Stimulated activated naive B cell treated with anti-CD40 and anti-IgM and Interleukin-4, amounts not matched to agents 10 μg/mL and 1 μg/mL and 100 μg/mL, for 72 hours (primary cell): Measurements from ENCODE around the gene MAP3K2.

ENCODE experiments used
- ATAC-seq, 2 donors: fragments of 150-1000 bp; cut with Tn5 transposase; replicated peaks; 2 replicates each; pipeline ENCODE4 v1.10.0; 2021; ENCODE audit warnings: moderate library complexity in 1 of 2
- DNase-seq: peaks from one replicate; pipeline ENCODE4 v3.0.0; 2021
- H3K27ac Mint-ChIP-seq: one replicate; pipeline ENCODE4 v1.8.0; 2022; ENCODE audit warnings: mild to moderate bottlenecking, mixed read lengths
- H3K27me3 Mint-ChIP-seq, 2 donors: one replicate each; pipeline ENCODE4 v1.8.0; 2022; ENCODE audit warnings: mixed read lengths in 2 of 2
- H3K36me3 Mint-ChIP-seq, 2 donors: one replicate each; pipeline ENCODE4 v1.8.0; 2022; ENCODE audit warnings: mixed read lengths in 2 of 2, mild to moderate bottlenecking in 1 of 2
- H3K4me1 Mint-ChIP-seq, 2 donors: one replicate each; pipeline ENCODE4 v1.8.0; 2022; ENCODE audit warnings: mixed read lengths in 2 of 2, mild to moderate bottlenecking in 1 of 2
- H3K4me3 Mint-ChIP-seq, 2 donors: one replicate each; pipeline ENCODE4 v1.8.0; 2022; ENCODE audit warnings: mild to moderate bottlenecking in 2 of 2, mixed read lengths in 2 of 2, moderate library complexity in 1 of 2
- H3K9me3 Mint-ChIP-seq, 2 donors: one replicate each; pipeline ENCODE4 v1.8.0; 2022; ENCODE audit warnings: mixed read lengths in 2 of 2, mild to moderate bottlenecking in 1 of 2

Gene MAP3K2

GRCh38 chr2:127389778-127390435 lies 2.1 kb upstream of the MAP3K2 start:
- peaks cover 7 to 28% of the 10 kb centered on the region in 2 donors for H3K36me3 Mint-ChIP-seq
- peak overlapping the region; percentile 75 to 79 for H3K4me3 Mint-ChIP-seq
- H3K4me1 Mint-ChIP-seq, result peaks cover 45 to 75% of the 10 kb centered on the region in 2 donors
- ATAC-seq (peak; percentile 33 to 38), DNase-seq (peak; percentile 37)
- peaks cover 4 to 5% of the 10 kb centered on the region in 2 donors for H3K9me3 Mint-ChIP-seq
- H3K27ac Mint-ChIP-seq, result peak overlapping the region; percentile 99
- no peaks in the 10 kb centered on the region for H3K27me3 Mint-ChIP-seq

- Mint-ChIP-seq H3K27me3 (no peaks in the 10 kb centered on the region), H3K27ac (peak overlapping the region; percentile 99), H3K9me3 (peaks cover 3 to 4% of the 10 kb centered on the region in 2 donors), H3K4me1 (peaks cover 49 to 85% of the 10 kb centered on the region in 2 donors), H3K4me3 (peak overlapping the region; percentile 90 to 92), H3K36me3 (peaks cover 8 to 28% of the 10 kb centered on the region in 2 donors)
- ATAC-seq (peak; percentile 8 to 39), DNase-seq (no peak)
These were observed 819 bp upstream of the MAP3K2 start for GRCh38 chr2:127388423-127389164.

- peak; percentile 74 for DNase-seq
- Mint-ChIP-seq H3K27me3 (no peaks in the 10 kb centered on the region), H3K4me1 (peaks cover 50 to 81% of the 10 kb centered on the region in 2 donors)
These were observed 766 bp downstream of the MAP3K2 start for GRCh38 chr2:127386764-127387654.

DNA sequence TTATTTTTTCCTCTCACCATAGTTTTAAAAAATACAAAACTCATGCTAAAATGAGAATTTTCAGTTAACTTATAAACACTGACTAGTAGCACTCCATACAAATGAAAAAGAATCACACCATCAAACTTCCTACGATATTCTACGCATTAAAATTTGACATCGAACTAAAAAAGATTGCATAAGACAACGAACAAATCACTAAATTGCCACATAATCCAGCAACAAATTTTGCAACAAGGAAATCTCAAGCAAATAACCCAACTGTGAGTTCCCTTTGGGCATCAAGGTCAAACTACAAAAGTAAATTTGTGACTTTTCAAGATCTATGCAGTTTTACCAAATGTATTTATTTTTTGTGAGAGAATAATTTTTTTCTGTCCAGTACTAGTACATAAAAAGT lies 1.5 kb downstream of the MAP3K2 start:
- Mint-ChIP-seq H3K27me3 (no peaks in the 10 kb centered on the region), H3K9me3 (peaks cover 0 to 4% of the 10 kb centered on the region in 2 donors), H3K27ac (no peak overlapping the region), H3K36me3 (peaks cover 8 to 29% of the 10 kb centered on the region in 2 donors), H3K4me3 (peak overlapping the region; percentile 39 to 90), H3K4me1 (peaks cover 49 to 78% of the 10 kb centered on the region in 2 donors)
- no peak for DNase-seq
- no peak for ATAC-seq

More at GRCh38 chr2:127386764-127387654, 766 bp downstream of the MAP3K2 start:
- ATAC-seq, result peak; percentile 78 to 82
- Mint-ChIP-seq H3K27ac (peak overlapping the region; percentile 97), H3K9me3 (peaks cover 0 to 4% of the 10 kb centered on the region in 2 donors), H3K36me3 (peaks cover 8 to 29% of the 10 kb centered on the region in 2 donors), H3K4me3 (peak overlapping the region; percentile 89 to 90)

GRCh38 chr2:127384529-127384928 lies 3.2 kb downstream of the MAP3K2 start:
- H3K4me3 Mint-ChIP-seq, result no peak overlapping the region
- no peak for ATAC-seq
- H3K27ac Mint-ChIP-seq, result no peak overlapping the region
- H3K9me3 Mint-ChIP-seq, result no peaks in the 10 kb centered on the region
- DNase-seq, result no peak
- peaks cover 5 to 25% of the 10 kb centered on the region in 2 donors for H3K36me3 Mint-ChIP-seq
- no peaks in the 10 kb centered on the region for H3K27me3 Mint-ChIP-seq
- peaks cover 40 to 76% of the 10 kb centered on the region in 2 donors for H3K4me1 Mint-ChIP-seq

- Mint-ChIP-seq H3K9me3 (no peaks in the 10 kb centered on the region), H3K4me1 (peaks cover 30 to 64% of the 10 kb centered on the region in 2 donors), H3K36me3 (peaks cover 5 to 30% of the 10 kb centered on the region in 2 donors), H3K27ac (no peak overlapping the region), H3K27me3 (no peaks in the 10 kb centered on the region), H3K4me3 (no peak overlapping the region)
- DNase-seq (no peak), ATAC-seq (no peak)
These were observed 4.9 kb downstream of the MAP3K2 start for GRCh38 chr2:127382831-127383230.

- ATAC-seq, result no peak
- no peak for DNase-seq
- H3K36me3 Mint-ChIP-seq, result peaks cover 4 to 25% of the 10 kb centered on the region in 2 donors
- no peaks in the 10 kb centered on the region for H3K9me3 Mint-ChIP-seq
- no peak overlapping the region for H3K27ac Mint-ChIP-seq
- H3K27me3 Mint-ChIP-seq, result no peaks in the 10 kb centered on the region
- peaks cover 29 to 66% of the 10 kb centered on the region in 2 donors for H3K4me1 Mint-ChIP-seq
- no peak overlapping the region for H3K4me3 Mint-ChIP-seq
These were observed 6.0 kb downstream of the MAP3K2 start for GRCh38 chr2:127381762-127382161.

DNA sequence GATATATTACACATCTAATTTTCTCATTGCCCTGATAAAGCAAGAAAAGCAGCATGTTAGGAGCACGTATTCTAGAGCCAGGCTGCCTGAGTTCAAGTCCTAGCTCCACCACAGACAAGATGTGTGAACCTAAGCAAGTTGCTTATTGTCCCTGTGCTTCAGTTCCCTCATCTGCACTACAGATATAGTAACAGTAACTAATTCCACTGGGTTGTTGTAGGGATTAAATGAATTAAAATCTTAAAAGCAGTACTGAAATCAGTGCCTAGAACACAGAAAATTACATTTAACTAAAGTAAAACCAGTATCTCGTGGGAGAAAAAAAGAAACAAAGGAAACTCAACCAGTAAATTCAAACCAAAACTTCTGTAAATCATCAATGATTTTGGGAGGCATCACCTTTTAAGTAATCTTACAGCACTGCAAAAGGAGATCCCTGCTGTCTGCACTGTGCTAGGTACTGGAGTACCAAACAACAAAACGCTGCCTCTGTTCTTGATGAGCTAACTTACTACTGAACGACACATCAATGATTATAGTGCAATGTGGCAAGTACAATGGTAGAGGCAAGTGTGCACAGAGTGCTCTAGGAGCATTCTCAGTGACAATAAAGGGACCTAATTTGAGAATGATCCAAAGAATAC lies 7.9 kb downstream of the MAP3K2 start:
- Mint-ChIP-seq H3K36me3 (peaks cover 11 to 32% of the 10 kb centered on the region in 2 donors), H3K4me3 (no peak overlapping the region), H3K4me1 (peaks cover 24 to 48% of the 10 kb centered on the region in 2 donors), H3K9me3 (peaks cover 2 to 7% of the 10 kb centered on the region in 2 donors), H3K27ac (no peak overlapping the region), H3K27me3 (no peaks in the 10 kb centered on the region)
- DNase-seq (no peak), ATAC-seq (peak in 1 of 2 donors; percentile 25)

GRCh38 chr2:127378720-127379119 lies 9.1 kb downstream of the MAP3K2 start:
- H3K4me3 Mint-ChIP-seq, result no peak overlapping the region
- peaks cover 8 to 14% of the 10 kb centered on the region in 2 donors for H3K9me3 Mint-ChIP-seq
- peaks cover 19 to 39% of the 10 kb centered on the region in 2 donors for H3K4me1 Mint-ChIP-seq
- no peak for DNase-seq
- ATAC-seq, result no peak
- H3K27ac Mint-ChIP-seq, result no peak overlapping the region
- H3K36me3 Mint-ChIP-seq, result peaks cover 16 to 34% of the 10 kb centered on the region in 2 donors
- H3K27me3 Mint-ChIP-seq, result no peaks in the 10 kb centered on the region

DNA sequence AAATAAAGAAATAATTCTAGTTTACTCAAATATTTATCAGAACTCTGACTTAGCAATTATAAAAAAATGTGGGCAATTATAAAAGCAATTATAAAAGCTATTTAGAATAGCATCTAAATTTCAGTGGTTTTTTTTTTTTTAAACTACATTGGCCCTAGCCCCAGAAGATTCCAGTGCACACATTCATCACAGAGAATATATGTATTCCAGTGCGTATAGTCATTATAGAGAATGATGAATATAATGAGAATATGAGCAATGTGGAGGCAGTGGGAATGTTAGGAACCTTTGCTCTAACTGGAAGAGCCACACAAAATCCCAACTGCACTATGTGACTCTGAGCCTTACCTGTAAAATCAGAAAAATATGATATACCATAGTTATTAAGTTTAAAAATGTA lies 10.5 kb downstream of the MAP3K2 start:
- no peak for DNase-seq
- Mint-ChIP-seq H3K36me3 (peaks cover 23 to 30% of the 10 kb centered on the region in 2 donors), H3K27me3 (no peaks in the 10 kb centered on the region), H3K4me1 (peaks cover 13 to 31% of the 10 kb centered on the region in 2 donors), H3K27ac (no peak overlapping the region), H3K9me3 (peaks cover 14 to 15% of the 10 kb centered on the region in 2 donors), H3K4me3 (no peak overlapping the region)
- ATAC-seq, result no peak

GRCh38 chr2:127376257-127376656 lies 11.5 kb downstream of the MAP3K2 start:
- peaks cover 14 to 18% of the 10 kb centered on the region in 2 donors for H3K9me3 Mint-ChIP-seq
- DNase-seq (no peak), ATAC-seq (no peak)
- no peak overlapping the region for H3K27ac Mint-ChIP-seq
- peaks cover 30 to 38% of the 10 kb centered on the region in 2 donors for H3K36me3 Mint-ChIP-seq
- H3K4me3 Mint-ChIP-seq, result no peak overlapping the region
- no peaks in the 10 kb centered on the region for H3K27me3 Mint-ChIP-seq
- peaks cover 13 to 30% of the 10 kb centered on the region in 2 donors for H3K4me1 Mint-ChIP-seq

DNA sequence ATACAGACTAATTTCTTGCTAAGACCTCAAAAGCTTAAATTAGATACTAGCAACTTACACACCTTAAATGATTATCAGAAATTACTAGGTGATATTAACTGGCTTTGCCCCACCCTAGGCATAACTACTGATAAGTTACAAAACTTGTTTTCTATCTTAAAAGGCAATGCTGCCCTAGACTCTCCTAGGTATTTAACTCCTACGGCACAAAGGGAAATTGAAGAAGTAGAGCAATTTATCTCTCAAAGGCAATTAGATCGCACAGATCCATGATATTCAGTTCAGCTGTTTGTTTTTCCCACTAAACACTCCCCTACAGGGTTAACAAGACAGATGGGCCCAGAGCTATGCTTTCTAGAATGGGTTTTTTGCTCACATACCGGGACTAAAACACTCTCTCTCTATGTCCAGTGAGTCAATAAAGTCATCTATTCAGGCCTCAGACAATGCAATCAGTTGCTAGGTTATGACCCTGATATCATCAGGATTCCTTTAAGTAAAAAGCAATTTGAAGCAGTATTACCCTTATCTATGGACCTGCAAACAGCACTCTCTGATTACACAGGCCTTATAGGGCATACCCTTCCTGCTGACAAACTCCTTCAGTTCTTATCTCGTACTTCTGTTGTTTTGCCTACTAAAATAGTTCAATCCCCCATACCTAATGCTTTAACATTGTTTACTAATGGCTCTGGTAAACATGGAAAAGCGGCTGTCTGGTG lies 14.3 kb downstream of the MAP3K2 start:
- Mint-ChIP-seq H3K27ac (no peak overlapping the region), H3K4me1 (peaks cover 9 to 24% of the 10 kb centered on the region in 2 donors), H3K9me3 (peaks cover 22 to 29% of the 10 kb centered on the region in 2 donors), H3K27me3 (no peaks in the 10 kb centered on the region), H3K4me3 (no peak overlapping the region), H3K36me3 (peaks cover 41 to 55% of the 10 kb centered on the region in 2 donors)
- ATAC-seq (no peak), DNase-seq (no peak)

DNA sequence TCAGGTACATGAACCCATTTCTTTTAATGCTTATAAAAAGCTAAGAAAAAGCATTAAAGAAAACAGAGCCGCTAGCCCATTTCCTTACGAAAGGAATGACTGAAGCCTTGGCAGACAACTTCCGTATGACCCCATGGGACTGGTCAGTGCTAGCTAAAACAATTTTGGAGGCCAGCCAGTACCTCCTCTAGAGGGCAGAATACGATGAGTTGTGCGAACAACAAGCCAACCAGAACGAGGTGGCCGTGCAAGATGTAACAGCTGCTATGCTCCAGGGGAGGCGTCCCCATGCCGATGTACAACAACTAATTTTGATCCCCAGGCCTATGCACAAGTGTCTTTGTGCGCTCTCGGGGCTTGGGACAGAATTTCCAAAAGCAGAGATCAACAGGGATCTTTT lies 16.7 kb downstream of the MAP3K2 start:
- DNase-seq (no peak), ATAC-seq (no peak)
- peaks cover 18 to 27% of the 10 kb centered on the region in 2 donors for H3K9me3 Mint-ChIP-seq
- H3K4me1 Mint-ChIP-seq, result peaks cover 12 to 30% of the 10 kb centered on the region in 2 donors
- no peak overlapping the region for H3K4me3 Mint-ChIP-seq
- H3K27me3 Mint-ChIP-seq, result no peaks in the 10 kb centered on the region
- no peak overlapping the region for H3K27ac Mint-ChIP-seq
- H3K36me3 Mint-ChIP-seq, result peaks cover 39 to 49% of the 10 kb centered on the region in 2 donors
